Urothelium cell line (cell line): ENCODE results near the gene RPTOR.
A peak's percentile ranks its signal among the peaks of the same experiment; 100 is the strongest.
"Not testable (repeated sequence)": the region's sequence is repeated elsewhere in the genome, so short reads cannot be mapped to it uniquely, and the experiment has no call there.

Experiments
- DNase-seq: peaks from one replicate; pipeline ENCODE4 v3.0.0; 2011; ENCODE audit warnings: low spot score, mixed read lengths
- FAIRE-seq: peaks from 2 replicates; lab custom pipeline; 2011; peaks lifted over from hg19 to GRCh38; lab: Jason Lieb, UNC

Gene RPTOR

GRCh38 chr17:80546267-80546666 is 1.6 kb downstream of the RPTOR start:
- DNase-seq (no peak), FAIRE-seq (no peak)

GRCh38 chr17:80552523-80552922 is 7.9 kb downstream of the RPTOR start:
- DNase-seq = no peak
- FAIRE-seq = no peak

GRCh38 chr17:80555266-80555665 is 10.6 kb downstream of the RPTOR start:
- no peak for DNase-seq
- FAIRE-seq = no peak

- DNase-seq = no peak
- FAIRE-seq = no peak
Measured at GRCh38 chr17:80558046-80558445, 13.4 kb downstream of the RPTOR start.

DNA sequence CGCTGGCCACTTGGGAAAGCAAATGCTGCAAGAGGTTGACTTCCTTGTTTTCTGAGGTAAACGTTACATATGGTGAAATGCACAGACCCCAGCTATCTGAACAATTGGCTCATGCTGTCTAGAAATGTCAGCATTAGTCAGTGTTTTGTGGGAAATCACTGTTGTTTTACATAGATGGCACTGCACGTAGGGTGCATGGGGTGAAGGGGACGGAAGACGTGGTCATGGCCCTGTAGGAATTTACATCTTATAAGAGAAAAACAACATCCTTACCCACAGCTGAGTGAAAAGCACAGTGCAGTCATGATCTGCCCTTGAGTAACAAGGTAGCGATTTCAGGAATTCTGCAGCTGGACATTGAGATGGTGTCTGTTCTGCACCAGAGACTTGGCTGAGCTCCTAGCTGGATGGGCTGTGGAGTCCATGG is 15.2 kb downstream of the RPTOR start:
- DNase-seq (no peak), FAIRE-seq (no peak)

GRCh38 chr17:80561541-80562114 is 17.0 kb downstream of the RPTOR start:
- DNase-seq = no peak
- FAIRE-seq = peak; percentile 77

DNA sequence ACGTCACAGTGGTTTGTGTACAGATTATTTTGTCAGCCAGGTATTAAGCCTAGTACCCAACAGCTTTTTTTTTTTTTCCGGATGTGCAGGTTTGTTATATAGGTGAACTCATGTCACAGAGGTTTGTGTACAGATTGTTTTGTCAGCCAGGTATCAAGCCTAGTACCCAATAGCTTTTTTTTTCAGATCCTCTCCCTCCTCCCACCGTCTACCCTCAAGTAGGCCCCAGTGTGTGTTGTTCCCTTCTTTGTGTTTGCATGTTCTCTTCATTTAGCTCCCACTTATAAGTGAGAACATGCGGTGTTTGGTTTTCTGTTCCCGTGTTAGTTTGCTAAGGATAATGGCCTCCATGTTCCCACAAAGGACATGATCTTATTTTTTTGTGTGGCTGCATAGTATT is 19.9 kb downstream of the RPTOR start:
- FAIRE-seq = no peak

DNA sequence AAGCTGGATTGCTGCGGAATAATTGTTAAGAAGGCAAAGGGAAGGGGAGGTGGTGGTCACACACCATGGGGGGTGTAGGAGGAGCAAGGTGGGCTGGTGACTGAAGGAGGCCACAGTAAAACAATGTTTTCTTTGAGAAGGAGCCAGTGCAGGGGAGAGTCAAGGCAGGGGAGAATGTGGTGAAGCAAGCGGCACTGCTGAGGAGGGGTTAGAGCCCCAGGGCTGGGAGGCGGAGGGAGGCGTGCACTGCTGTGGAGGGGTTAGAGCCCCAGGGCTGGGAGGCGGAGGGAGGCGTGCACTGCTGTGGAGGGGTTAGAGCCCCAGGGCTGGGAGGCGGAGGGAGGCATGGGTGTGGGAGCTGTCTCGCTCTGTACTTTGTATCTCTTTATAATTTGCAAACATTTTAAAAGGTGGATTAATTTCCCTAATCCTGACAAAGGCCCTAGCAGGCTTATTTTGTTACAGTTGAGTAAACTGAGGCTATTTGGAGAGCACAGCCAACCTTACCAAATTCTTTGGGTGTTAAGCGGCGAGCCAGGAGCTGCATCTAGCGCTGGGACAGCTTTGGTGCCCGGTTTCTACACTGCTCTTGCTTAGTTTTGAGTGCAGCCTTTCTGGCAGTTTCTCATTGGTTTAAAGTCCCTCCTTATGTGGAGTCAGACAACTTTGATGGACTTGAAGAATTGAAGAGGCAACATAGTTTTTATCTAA is 20.9 kb downstream of the RPTOR start:
- FAIRE-seq = no peak
- no peak for DNase-seq

More for the DNA sequence above, 19.9 kb downstream of the RPTOR start:
- no peak for DNase-seq

- FAIRE-seq = no peak
- no peak for DNase-seq
Measured at GRCh38 chr17:80566054-80566400, 21.4 kb downstream of the RPTOR start.

DNA sequence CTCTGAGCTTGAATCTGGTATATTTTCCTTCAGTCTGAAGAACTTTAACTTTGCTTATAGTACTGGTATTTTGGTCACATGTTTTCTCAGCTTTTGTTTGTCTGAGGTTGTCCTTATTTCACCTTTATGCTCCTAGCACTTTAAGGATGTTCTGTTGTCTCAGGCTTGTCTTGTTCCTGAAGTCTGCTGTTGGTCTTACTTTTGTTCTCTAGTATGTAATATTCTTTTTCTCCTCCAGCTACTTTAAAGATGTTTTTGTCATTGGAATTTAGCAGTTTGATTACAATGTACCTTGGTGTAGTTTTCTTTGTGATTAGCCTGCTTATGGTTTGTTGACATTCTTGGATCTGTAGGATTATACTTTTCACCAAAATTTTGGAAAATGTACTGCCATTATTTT is 23.6 kb downstream of the RPTOR start:
- DNase-seq (no peak), FAIRE-seq (no peak)

GRCh38 chr17:80569924-80570323 is 25.3 kb downstream of the RPTOR start:
- no peak for FAIRE-seq

GRCh38 chr17:80573701-80574100 is 29.1 kb downstream of the RPTOR start:
- no peak for DNase-seq
- no peak for FAIRE-seq

More at GRCh38 chr17:80569924-80570323, 25.3 kb downstream of the RPTOR start:
- no peak for DNase-seq

- FAIRE-seq (no peak), DNase-seq (no peak)
Measured at GRCh38 chr17:80574496-80574895, 29.9 kb downstream of the RPTOR start.

DNA sequence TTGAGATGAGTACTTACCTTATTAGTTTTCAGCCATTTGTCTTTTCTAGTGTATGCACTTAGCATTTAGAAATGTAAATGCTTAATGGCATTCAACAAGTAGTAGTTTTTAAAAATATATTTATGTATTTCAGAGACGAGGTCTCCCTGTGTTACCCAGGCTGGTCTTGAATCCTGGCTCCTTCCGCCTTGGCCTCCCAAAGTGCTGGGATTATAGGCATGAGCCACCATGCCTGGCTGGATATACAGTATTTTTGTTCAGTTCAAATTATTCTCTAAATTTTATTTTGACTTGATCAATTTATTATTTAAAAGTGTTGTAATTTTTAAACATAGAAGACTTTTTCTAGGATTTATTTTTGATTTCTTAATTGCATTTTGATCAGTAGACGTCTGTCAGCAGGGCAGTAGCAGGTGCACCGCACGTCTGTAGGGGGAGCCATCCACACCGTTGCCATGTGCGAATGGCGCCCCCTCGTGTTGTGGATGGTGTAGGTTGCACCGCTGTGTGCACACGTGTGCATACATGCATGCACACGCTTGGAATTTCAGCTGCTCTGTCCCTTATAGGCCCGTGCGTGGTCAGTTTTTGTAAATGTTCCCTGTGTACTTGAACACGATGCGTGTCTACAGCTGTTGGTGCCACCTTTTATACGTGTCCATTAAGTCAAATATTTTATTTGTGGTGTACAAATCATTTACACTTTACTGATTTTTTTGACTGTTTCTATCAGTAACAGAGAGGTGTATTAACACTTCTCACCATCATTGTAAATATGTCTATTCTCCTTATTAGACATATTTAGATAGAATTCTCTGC is 30.6 kb downstream of the RPTOR start:
- DNase-seq (peak; percentile 95), FAIRE-seq (peak; percentile 98)

- FAIRE-seq (no peak), DNase-seq (no peak)
Measured at GRCh38 chr17:80577876-80578570, 33.4 kb downstream of the RPTOR start.

- not testable (repeated sequence) for DNase-seq, FAIRE-seq
Measured at GRCh38 chr17:80578668-80579388, 34.2 kb downstream of the RPTOR start.

GRCh38 chr17:80582165-80582564 is 37.5 kb downstream of the RPTOR start:
- DNase-seq (no peak), FAIRE-seq (no peak)

DNA sequence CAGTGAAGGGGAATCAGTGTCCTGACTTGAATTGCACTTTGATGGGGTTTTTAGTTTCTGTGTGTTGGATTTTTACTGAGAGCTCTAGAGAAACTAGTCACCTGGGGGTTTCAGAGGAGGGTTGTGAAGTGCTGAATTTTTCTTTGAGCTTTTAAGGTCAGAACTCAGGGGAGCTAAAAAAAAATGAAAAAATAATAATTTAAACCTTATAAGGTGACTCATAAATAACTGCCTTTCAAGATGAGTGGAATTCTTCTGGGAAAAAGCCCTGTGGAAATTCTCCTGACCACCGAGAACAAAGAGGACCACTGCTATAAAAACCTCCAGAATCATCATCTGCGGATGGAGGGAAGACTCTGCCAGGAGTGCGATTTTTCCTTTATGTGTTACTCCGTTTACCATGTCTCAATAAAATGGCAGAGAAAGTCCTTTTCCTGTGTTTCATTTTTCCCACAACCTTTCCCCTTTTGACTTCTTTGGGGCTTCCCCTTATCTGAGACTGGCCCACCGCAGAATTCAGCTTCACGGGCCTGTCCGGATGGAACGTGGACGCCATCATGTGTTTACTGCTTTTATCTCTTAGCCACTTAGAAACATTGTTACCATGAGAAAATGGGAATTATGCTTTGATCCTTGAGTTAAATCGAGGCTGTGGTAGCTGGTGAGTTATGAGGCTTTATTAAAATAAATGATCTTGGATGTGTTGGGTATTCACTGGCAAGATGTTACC is 39.7 kb downstream of the RPTOR start:
- DNase-seq = no peak
- no peak for FAIRE-seq

DNA sequence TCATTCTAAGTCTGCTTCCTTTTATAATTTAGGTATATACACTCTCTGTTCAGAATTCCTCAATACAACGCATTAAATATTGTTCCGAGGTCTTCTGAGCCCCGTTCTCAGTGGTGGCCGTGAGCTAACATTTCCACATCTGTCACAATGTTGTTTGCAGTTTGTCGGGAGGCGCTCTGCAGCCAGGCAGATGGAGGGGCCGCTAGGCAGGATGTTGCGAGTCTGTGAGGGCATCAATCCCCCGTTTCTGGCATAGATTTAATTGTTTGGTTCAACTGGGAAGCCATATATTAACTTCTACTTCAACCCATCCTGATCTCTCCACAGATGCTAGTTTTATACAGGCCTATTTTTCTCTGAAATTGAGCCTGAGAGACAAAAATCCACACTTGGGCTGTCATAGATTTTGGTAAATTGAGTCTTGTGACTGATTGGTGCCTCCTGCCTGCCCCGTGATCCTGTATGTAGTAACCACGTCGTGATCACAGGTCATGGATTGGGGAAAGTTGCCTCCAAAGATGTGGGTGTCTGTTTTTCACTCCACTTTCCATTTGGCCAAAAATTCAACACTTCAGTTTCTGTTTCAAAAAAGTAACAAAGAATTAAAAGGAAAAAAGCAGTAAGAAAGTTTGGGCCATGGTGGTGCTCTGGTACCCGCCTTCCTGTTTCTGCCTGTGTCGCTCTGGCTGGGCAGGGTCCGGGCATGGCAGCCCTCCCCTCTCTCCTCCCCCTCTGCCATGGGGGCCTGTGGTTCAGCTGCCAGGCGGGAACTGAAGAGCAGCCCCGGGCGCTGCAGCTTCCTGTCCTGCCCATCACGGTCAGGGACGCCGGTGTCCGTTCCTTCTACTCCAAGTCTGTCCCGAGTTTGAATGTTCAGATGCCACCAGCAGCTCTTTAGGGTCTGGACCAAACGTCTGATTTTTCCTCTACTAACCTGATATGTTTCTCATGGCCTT is 41.5 kb downstream of the RPTOR start:
- no peak for DNase-seq
- FAIRE-seq = no peak
